GM12892 (cell line): ENCODE measurements around the gene OPCML.

ENCODE experiments used
- DNase-seq: peaks from one replicate; pipeline ENCODE4 v3.0.0; 2011; ENCODE audit not compliant: insufficient read length
- FAIRE-seq: peaks from 2 replicates; lab custom pipeline; 2011; peaks lifted over from hg19 to GRCh38; lab: Jason Lieb, UNC
- POLR2A ChIP-seq: IDR thresholded peaks from 2 replicates; pipeline ENCODE4 v1.6.1; 2011; ENCODE audit warnings: low read depth, low read length, control low read depth
- POLR2AphosphoS5 ChIP-seq: IDR thresholded peaks from 2 replicates; pipeline ENCODE4 v1.6.1; 2011; ENCODE audit warnings: low read depth, low read length, control low read depth
- TAF1 ChIP-seq: IDR thresholded peaks from 2 replicates; pipeline ENCODE4 v1.6.1; 2011; ENCODE audit warnings: low read depth, mild to moderate bottlenecking, control low read depth, low read length, borderline replicate concordance

Gene OPCML

DNA sequence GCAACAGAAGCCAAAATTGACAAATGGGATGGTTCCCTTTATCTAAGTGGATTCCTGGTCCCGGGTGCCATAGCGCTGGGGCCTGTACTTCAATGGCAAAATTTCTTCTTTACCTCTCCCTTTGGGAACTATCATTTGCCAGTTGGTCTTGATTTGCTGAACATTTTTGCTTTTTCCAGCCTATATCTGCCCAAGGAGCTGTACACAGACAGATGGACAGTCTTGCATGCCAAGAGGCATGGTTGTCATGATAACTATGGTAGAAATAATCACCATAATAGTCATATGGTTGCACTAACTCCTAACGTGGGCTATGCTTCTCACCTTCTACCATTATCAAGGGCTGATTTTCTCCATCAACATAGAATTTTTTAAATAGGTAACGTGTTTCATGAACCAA is 1030.9 kb downstream of the OPCML start:
- no peak for TF ChIP-seq POLR2AphosphoS5
- TF ChIP-seq TAF1, result no peak
- FAIRE-seq (no peak), DNase-seq (no peak)

GRCh38 chr11:132499661-132500060 is 1032.6 kb downstream of the OPCML start:
- FAIRE-seq (no peak), DNase-seq (no peak)
- TF ChIP-seq POLR2AphosphoS5 (no peak), TAF1 (no peak), POLR2A (no peak)

GRCh38 chr11:132496341-132496740 is 1036.0 kb downstream of the OPCML start:
- FAIRE-seq (no peak), DNase-seq (no peak)
- TF ChIP-seq POLR2AphosphoS5 (no peak), POLR2A (no peak), TAF1 (no peak)

- no peak for TF ChIP-seq TAF1
- TF ChIP-seq POLR2A, result no peak
- TF ChIP-seq POLR2AphosphoS5, result no peak
- FAIRE-seq (no peak), DNase-seq (no peak)
Observed at GRCh38 chr11:132493801-132494200, 1038.5 kb downstream of the OPCML start.

DNA sequence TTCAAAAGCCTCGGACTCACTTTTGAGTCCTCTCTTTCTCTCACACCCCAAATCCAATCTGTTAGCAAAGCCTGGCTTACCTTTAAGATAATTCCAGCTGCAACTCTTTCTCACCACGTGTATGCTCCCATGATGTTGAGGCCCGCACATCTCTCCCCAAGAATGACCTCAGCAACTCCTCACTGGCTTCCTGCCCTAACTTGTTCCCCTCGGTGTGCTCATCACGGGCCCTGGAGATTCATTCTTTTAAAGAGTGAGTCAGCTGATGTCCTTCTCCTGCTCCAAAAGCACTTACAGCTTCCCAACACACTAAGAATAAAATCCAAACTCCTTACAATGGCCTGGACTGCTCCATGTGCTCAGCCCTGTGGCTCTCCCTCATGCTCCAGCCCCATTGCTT is 1041.3 kb downstream of the OPCML start:
- DNase-seq, result no peak
- FAIRE-seq, result no peak
- TF ChIP-seq POLR2AphosphoS5 (no peak), POLR2A (no peak), TAF1 (no peak)

DNA sequence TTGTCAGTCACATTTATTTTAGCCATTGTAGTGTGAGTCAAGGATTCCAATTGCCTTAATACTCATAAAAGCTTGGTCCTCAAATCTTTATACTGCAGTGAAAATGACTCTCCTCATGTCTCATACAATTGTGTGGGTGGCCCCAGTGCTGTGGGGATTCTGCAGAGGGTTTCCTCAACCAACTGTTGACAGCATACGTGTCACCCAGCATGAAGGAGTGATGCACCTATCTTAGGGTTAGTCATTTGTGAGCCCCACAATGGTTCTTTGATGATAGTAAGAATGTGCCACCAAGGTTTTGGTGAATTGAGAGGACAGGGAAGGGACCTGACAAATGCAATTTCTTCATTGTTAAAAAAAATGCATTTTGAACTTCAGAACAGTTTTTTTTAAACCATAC is 1046.2 kb downstream of the OPCML start:
- DNase-seq, result no peak
- no peak for FAIRE-seq
- TF ChIP-seq POLR2AphosphoS5, result no peak
- no peak for TF ChIP-seq TAF1
- no peak for TF ChIP-seq POLR2A

DNA sequence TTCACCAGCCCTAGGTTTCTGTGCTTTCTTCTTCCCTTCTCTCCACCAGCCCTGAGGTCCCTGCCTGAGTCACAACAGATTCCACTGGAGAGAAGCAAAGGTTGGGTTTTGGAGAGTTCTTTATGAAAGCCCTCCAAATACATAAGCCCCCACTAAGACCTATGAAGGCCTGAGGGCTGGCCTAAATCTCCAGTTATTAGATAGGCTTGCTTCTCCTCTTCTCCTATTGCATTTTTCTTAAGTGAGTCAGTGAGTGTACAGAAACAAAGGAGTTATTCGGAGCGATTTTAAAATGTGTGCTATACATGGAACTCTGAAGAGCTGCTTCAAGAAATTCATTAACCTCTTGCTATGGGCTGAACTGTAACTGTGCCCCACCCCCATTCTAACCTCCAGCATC is 1057.3 kb downstream of the OPCML start:
- no peak for FAIRE-seq
- no peak for DNase-seq
- no peak for TF ChIP-seq TAF1
- TF ChIP-seq POLR2AphosphoS5, result no peak
- TF ChIP-seq POLR2A, result no peak

GRCh38 chr11:132472411-132473172 is 1059.7 kb downstream of the OPCML start:
- DNase-seq (no peak), FAIRE-seq (no peak)
- TF ChIP-seq TAF1 (no peak), POLR2A (no peak)

DNA sequence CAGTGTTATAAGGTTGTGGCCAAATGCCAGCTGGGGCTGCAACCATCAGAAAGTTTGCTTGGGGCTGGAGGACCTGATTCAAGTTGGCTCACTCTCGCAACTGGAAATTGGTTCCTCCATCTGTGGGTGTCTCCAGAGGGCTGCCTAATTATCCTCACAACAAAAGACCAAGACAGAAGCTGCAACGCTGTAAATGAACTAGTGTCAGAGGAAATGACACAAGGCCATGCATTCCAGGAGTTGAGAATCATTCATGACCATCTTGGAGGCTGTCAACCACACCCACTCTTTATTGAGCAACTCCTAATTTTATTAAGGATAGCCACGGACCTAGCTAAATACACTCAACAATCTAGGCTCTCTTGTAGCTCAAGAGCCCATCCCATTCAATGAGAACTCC is 1060.8 kb downstream of the OPCML start:
- no peak for DNase-seq
- TF ChIP-seq POLR2A (no peak), POLR2AphosphoS5 (no peak), TAF1 (no peak)
- no peak for FAIRE-seq

DNA sequence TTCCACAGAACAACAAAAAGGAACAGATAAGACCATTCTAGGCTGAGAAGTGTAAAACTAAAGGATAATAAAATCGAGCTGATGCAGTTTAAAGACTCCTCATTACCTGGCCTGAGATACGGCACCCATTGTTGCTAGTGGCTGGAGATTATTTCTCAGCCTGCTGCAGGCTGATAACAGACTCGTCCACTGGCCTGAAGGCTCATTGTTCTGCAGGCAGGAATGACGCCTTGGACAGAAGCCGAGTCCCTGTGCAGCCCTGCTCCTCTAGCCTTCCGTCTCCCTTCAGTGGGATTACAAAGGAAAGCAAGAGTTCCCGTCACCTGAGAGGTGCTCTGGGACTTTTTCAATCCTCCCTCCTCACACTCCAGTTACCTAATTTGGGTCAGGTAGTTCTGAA is 1065.3 kb downstream of the OPCML start:
- no peak for TF ChIP-seq TAF1
- TF ChIP-seq POLR2AphosphoS5, result no peak
- TF ChIP-seq POLR2A, result no peak
- FAIRE-seq, result no peak
- DNase-seq, result no peak

DNA sequence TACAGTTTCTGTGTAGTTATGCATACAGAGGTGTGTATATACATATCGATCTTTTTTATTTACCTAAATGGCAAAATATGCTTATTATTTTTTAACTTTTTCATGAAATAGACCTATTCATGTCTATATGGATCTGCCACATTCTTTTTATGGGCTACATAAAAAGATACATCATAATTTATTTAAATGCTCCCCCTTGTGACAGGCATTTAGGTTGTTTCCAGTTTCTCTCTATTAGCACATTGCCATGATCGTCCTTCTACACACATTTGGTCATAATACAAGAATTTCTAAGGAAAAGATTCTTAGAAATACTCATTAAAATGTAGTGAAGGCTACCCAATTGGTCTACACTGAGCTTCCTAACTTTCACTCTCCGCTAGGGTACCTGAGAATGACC is 1067.4 kb downstream of the OPCML start:
- FAIRE-seq (no peak), DNase-seq (no peak)
- TF ChIP-seq POLR2A, result no peak
- no peak for TF ChIP-seq POLR2AphosphoS5

- FAIRE-seq, result no peak
- no peak for TF ChIP-seq POLR2AphosphoS5
- no peak for TF ChIP-seq TAF1
- no peak for TF ChIP-seq POLR2A
Observed at GRCh38 chr11:132464003-132464342, 1068.3 kb downstream of the OPCML start.

More at GRCh38 chr11:132464003-132464342, 1068.3 kb downstream of the OPCML start:
- DNase-seq, result no peak
